ENCODE results near the gene SCART1.

- TF ChIP-seq CEBPB (IDR thresholded peaks at IDR 0.05; ENCODE audit: low read depth, low read length), result no peak
- TF ChIP-seq CTCF (conservative IDR thresholded peaks at IDR 0.05; ENCODE audit: low read depth, low read length), result no peak
- TF ChIP-seq POLR2A (IDR thresholded peaks at IDR 0.05; ENCODE audit: low read depth, low read length), result no peak
- TF ChIP-seq MAFK (IDR thresholded peaks at IDR 0.05; ENCODE audit: low read depth, low read length), result no peak
- TF ChIP-seq BHLHE40 (IDR thresholded peaks at IDR 0.05; ENCODE audit: low read depth, low read length), result no peak
- TF ChIP-seq CHD1 (IDR thresholded peaks at IDR 0.05; ENCODE audit: low read depth, low read length), result no peak
- no peak for TF ChIP-seq MXI1 (IDR thresholded peaks at IDR 0.05; ENCODE audit: borderline replicate concordance, low read depth, low read length)
- TF ChIP-seq RCOR1 (IDR thresholded peaks at IDR 0.05; ENCODE audit: insufficient replicate concordance, low read length), result no peak
- no peak for TF ChIP-seq SMC3 (IDR thresholded peaks at IDR 0.05; ENCODE audit: low read depth, low read length)
- TF ChIP-seq RFX5 (IDR thresholded peaks at IDR 0.05; ENCODE audit: low read depth, low read length), result no peak
- TF ChIP-seq RAD21 (IDR thresholded peaks at IDR 0.05; ENCODE audit: low read length), result no peak
- TF ChIP-seq USF2 (IDR thresholded peaks at IDR 0.05; ENCODE audit: low read depth, low read length), result no peak
- no peak for TF ChIP-seq FOS (IDR thresholded peaks at IDR 0.05; ENCODE audit: low read depth, low read length)
- no peak for TF ChIP-seq MAZ (IDR thresholded peaks at IDR 0.05; ENCODE audit: borderline replicate concordance, low read depth, low read length)
Measured at GRCh38 chr10:133489816-133490588, 36.3 kb downstream of the SCART1 start.
